Activated CD8-positive, alpha-beta memory T cell treated with anti-CD3 and anti-CD28 coated beads, Interleukin-2, amount 50 U/mL, for 48 hours (primary cell): ENCODE results near the gene FSIP1.

ENCODE experiments used
- DNase-seq: peaks from one replicate; pipeline ENCODE4 v3.0.0-alpha.2; 2020

Gene FSIP1

DNA sequence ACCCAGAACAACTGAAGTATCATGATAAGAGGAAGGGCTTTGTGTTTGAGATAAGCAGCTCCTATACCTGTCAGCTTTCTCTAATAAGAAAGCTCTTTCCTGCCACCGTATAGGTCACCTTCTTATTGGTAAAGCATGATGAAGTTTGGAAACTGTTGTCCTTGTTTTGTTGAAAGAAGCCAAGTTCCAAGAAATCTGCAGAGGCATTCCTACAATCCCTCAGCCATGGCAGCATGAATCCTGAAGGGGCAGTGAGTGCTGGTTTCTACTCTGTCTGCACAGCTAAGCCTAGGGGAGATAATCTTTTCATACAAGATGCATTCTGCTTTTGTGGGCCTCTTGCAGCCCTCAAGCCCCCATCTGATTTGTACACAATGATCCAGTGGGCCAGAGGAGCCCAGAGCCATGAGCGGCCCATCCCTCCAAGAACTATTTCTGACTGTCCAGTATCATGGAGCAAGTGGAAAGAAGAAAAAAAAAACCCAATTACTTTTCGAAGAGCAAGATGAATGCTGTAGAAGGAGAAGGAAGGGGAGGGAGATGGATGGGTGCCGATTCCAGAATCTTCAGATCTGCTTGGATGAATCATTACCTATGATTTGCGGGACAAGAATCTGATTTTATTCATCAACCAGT is 203.7 kb downstream of the FSIP1 start:
- DNase-seq = no peak

GRCh38 chr15:39575180-39575579 is 207.5 kb downstream of the FSIP1 start:
- DNase-seq = no peak

GRCh38 chr15:39574427-39574826 is 208.2 kb downstream of the FSIP1 start:
- DNase-seq = no peak

DNA sequence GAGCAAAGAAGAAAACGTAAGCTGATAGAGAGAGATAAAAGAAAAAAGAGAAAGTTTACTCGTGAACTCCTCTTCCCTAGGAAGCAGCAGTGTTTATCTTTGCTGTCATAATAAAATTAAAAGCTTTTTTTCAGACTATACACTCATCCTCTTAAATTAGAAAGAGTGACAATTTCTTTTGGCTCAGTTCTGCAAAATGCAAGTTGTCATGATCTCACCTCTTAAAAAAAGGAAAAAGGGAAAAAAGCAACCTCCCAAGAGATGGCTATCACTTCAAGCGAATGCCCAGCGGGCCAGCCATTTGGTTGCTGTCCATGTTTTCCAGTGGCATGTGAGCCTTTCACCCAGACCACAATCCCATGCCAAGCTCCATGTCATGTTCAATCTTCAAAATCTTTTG is 208.8 kb downstream of the FSIP1 start:
- DNase-seq = no peak

- no peak for DNase-seq
Measured at GRCh38 chr15:39573287-39573686, 209.4 kb downstream of the FSIP1 start.

DNA sequence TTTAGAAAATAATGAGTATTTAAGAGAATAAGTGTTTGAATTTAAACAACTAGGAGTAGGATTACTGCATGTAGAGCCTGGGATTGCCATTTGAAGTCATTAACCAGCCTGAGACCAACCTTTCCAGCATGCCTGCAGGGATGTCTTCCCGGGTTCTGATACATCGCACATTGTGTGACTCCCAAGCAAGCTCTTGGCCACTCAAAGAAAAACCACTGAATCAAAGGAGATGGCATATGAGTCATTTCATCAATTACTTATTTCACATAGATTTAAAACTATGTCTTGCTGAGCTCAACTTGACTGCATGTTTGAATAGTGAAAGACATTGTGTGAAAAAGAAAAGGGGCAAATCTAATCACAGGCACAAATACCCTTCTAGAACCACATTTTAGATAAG is 216.8 kb downstream of the FSIP1 start:
- no peak for DNase-seq

DNA sequence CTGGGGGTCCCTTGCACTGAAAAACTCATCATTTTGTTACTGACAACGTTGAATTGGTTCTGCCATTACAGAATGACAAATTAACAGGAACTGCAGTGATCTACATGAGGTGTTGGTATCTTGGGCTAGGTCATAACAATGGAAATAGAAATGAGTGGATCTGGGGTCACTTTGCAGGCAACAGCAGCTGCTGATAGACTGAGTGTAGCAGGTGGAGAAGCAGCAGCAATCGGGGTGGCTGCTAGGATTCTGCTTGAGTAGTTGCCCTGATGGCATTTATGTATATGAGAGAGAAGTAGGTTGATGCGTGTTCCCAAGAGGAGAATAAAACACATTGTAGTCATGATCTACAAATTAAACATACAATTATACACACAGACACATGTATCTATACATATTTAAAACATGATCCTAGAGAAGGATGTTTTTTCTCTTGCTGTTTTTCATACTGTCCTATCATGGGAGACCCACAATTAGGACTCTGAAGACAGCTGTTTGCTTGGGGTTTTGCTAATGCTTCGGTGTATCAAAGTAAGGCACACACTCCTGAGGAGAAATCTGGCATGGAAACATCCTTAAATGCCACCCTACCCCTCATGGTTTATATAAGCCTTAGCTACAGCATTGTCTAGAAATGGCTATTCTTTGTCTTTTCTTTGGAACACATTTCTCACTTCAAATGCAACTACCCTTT is 217.5 kb downstream of the FSIP1 start:
- no peak for DNase-seq

GRCh38 chr15:39558421-39558820 is 224.2 kb downstream of the FSIP1 start:
- DNase-seq = no peak

DNA sequence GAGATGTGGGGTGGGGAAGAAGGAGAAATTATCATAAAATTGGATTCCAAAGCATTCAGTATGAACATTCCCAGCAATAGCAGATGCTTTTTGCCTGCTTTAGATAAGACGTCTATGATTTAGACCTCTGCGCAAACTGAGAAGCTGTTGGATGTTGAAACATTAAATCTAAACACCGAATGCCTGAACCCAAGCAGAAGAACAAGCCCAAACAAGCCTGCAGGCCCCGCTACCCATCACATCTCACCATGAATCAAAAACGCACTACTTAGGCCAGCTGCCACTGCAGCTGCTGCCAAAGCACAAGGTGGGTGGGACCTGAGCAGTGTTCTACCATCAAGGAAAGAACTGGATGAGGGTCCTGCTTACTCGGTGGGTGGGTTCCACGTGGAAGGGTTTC is 226.2 kb downstream of the FSIP1 start:
- DNase-seq = no peak

DNA sequence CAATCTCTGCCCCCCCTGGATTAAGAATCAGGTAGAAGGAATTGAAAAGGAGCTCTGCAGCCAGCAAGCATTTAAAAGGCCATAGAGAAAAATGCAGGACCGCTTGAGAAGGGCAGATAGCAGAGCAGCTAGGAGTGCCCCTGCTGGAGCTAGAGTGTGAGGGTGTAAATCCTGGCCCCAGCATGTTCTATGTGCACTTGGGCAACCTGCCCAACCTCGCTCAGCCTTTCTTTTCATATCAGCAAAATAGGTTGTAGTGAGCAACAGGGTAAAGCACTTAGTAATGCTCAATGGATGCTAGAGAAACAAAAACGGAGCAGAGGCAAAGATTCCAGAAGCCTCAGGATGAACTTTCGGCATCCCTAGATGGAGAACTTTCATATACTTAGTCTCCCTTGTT is 226.8 kb downstream of the FSIP1 start:
- DNase-seq = no peak

DNA sequence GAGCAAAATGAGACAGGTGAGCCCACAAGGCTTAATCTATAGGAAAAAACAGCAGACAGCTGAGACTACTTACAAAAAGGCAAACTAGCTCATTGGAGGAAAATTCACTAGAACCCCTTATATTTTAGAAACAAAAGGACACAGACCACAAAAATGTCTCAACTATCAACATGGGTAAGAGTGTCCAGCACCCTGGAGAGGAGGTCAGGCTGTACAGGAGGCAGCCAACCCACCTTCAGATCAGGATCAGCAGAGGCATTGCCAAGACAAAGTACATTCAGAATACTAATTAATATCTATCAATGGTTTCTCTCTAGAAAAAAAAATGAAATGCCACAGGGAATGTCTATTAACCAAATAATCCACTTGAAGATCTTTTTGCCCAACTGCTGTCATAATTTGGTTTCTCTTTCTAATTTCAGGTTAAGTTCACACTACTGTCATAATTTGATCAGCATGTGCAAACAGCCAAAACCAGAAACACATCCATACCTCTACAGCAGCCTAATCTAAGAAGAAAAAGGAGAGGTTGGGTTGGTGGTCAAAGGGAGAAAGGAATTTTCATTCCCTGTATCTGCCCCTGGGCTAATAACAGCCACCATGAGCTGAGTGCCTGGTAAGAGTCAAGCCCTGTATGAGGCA is 227.8 kb downstream of the FSIP1 start:
- no peak for DNase-seq

DNA sequence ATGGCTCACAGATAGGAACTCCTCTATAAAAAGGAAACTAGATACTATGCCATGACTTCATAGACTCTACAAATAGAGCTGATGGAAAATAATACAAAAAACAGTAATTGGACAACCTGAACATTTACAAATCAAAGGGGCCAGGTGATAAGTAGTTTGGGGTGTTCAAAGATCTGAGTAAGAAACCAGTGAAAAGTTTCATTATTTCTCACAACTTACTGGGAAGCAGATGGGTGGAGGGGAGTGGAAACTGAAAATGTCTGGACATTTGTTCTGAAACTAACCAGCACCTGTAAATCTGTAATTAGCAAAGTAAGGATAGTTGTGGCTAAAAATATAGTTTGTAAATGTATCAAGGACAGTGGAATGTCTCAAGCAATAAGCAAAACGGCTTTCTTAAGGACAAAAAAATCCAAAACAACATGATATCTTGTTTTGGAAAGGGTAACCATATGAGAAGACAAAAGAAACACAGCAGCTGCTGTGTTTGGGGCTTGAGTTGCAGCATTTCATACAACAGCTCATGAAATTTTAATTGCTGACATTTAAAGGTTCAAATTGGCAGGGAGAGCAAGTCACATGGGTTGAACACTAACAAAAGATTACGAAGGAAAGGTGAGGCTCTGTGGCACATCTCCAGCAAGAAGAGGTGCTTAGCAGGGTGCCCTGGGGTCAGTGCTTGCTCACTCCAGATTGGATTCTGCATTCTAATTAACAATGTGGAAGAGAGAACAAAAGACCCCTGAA is 228.5 kb downstream of the FSIP1 start:
- DNase-seq = no peak

DNA sequence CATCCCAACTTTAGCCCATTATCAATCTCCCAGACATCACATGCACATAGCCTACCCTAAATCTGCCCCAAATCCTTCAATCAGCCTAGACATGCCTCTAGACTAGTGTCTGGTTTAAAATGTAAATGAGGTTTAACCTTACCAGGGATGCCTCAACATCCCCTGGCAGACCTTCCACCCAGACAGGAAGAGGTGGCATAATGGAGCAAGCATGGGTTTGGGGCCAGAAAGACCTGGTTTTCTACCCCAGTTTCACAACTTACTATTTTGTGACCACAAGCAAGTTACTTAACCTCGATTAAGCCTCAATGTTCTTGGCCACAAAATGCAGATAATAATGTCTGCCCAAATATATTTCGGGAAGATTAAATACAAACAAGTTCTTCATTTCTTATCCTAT is 230.1 kb downstream of the FSIP1 start:
- DNase-seq = no peak

- no peak for DNase-seq
Measured at GRCh38 chr15:39551476-39551875, 231.2 kb downstream of the FSIP1 start.
